Adrenal gland (tissue), 12 donors: ENCODE results near the gene IFTAP. TPM values are rescaled to one million over a fixed set of nuclear protein-coding genes. Genes with fewer than 3 reads are reported as not detected.

ENCODE experiments used
- DNase-seq, 7 donors: peaks; one replicate each; pipeline ENCODE4 v3.0.0-alpha.2; 2019 to 2020
- H3K27ac ChIP-seq, 5 donors: fragments of 200-600 bp; sonication (generic) in 4 of 5; 1 replicate in 3 of 5; 2 replicates in 2 of 5; pipeline versions ENCODE4 v1.5.1 to v1.8.0; 2016 to 2020; ENCODE audit warnings: mild to moderate bottlenecking in 1 of 5
- H3K27me3 ChIP-seq: fragments of 200-600 bp; 2 replicates; pipeline ENCODE4 v1.8.0; 2021
- H3K36me3 ChIP-seq, 2 donors: fragments of 200-600 bp; replicated peaks in 1 of 2; 1 replicate in 1 of 2; 2 replicates in 1 of 2; pipeline versions ENCODE4 v1.5.1 to v1.8.0; 2018 to 2022
- H3K4me1 ChIP-seq, 2 donors: fragments of 200-600 bp; replicated peaks in 1 of 2; 1 replicate in 1 of 2; 2 replicates in 1 of 2; pipeline versions ENCODE4 v1.5.1 to v1.8.0; 2018 to 2021
- H3K4me3 ChIP-seq, 4 donors: fragments of 200-600 bp; sonication (generic) in 3 of 4; one replicate each; pipeline ENCODE4 v1.5.1; 2016 to 2018
- H3K9me3 ChIP-seq, 3 donors: fragments of 200-600 bp; sonication (generic) in 1 of 3; replicated peaks in 1 of 3; 1 replicate in 2 of 3; 2 replicates in 1 of 3; pipeline versions ENCODE4 v1.5.1 to v1.8.0; 2016 to 2021
- CTCF ChIP-seq, 6 experiments: fragments of 450-650 bp in 4 of 6; fragments of 200-600 bp in 2 of 6; sonication (generic) in 1 of 6; IDR thresholded peaks; 1 replicate in 5 of 6; 2 replicates in 1 of 6; pipeline versions ENCODE4 v1.5.1 to v1.8.0; 2016 to 2021; ENCODE audit warnings: antibody characterized with exemption in 6 of 6, mild to moderate bottlenecking in 2 of 6, moderate library complexity in 1 of 6
- POLR2A ChIP-seq, 2 donors: fragments of 450-650 bp; IDR thresholded peaks; one replicate each; pipeline ENCODE4 v1.6.1; 2017; ENCODE audit warnings: antibody characterized with exemption in 2 of 2, mild to moderate bottlenecking in 2 of 2, moderate library complexity in 1 of 2
- WGBS, 4 donors: extraction: QIAGEN DNeasy Blood & Tissue Kit in 2 of 4; methylation state at CpG; one replicate each; pipeline versions ENCODE4 v1.1.5 to v1.1.7; 2013 to 2017; 5-methylcytosine and 5-hydroxymethylcytosine counted together
- intact Hi-C, 2 donors: fragments of 100-400 bp; cut with DNase I; formaldehyde crosslinking; loops; one replicate each; pipeline versions ENCODE4 v1.14.1 to v1.15.0; 2022 to 2023
- polyA plus RNA-seq, 3 donors: library from polyadenylated mRNA; stranded (reverse); fragments of 200-250 nt in 2 of 3; fragments of 350-450 nt in 1 of 3; fragmentation: Illumina TruSeq in 1 of 3; extraction: RNeasy Lipid Tissue Mini Kit (QIAGEN cat#74804) in 1 of 3; gene quantifications; one replicate each; pipeline ENCODE4 v1.2.3, GENCODE V29; 2013 to 2014
- total RNA-seq, 9 donors: library from RNA; depleted of rRNA in 4 of 9; stranded (reverse); fragments of >200 nt in 4 of 9; fragments of 120-200 nt in 1 of 9; fragmentation: NEBNext Ultra II Directional in 1 of 9; extraction: Animal tissue kit (Norgen Biotek cat#: 25700) in 1 of 9; gene quantifications; one replicate each; pipeline versions ENCODE4 v1.1.0 to v1.2.4, GENCODE V29; 2013 to 2023
- donor health status: healthy with polysubstance abuse.
- donor health status: Bipolar disorder and iron deficiency.
- donor health status: DM: yes; HTN: yes; CAD: no.
- donor health status: DM: no; HTN: no; CAD: no.
- donor health status: DM: no; HTN: no; CAD: no.
- donor health status: DM: yes; HTN: yes; CAD: no.

IFTAP gene
- total and polyA plus RNA-seq, 12 donors, result 16.2 to 44.7 (median 23.5) TPM

GRCh38 chr11:36696550-36696949 is 102.2 kb downstream of the IFTAP start:
- WGBS, 4 donors, result 75 to 88% (median 81%) methylated on average over 6 of the region's 6 CpGs
- H3K4me1 ChIP-seq, result no peaks in the 10 kb centered on the region
- no peaks in the 10 kb centered on the region for H3K36me3 ChIP-seq
- intact Hi-C loops, result no loop called here
- H3K27ac ChIP-seq, result no peak overlapping the region
- H3K27me3 ChIP-seq, result no peaks in the 10 kb centered on the region
- no peak for DNase-seq
- TF ChIP-seq POLR2A (IDR thresholded peaks at IDR 0.05) (no peak), CTCF (IDR thresholded peaks at IDR 0.05) (no peak)
- H3K4me3 ChIP-seq, result no peak overlapping the region
- no peaks in the 10 kb centered on the region for H3K9me3 ChIP-seq

- 78 to 86% (median 82%) methylated on average over 6 of the region's 6 CpGs for WGBS, 4 donors
- H3K4me1 ChIP-seq, result no peaks in the 10 kb centered on the region
- H3K9me3 ChIP-seq, result no peaks in the 10 kb centered on the region
Measured at GRCh38 chr11:36699271-36699670, 105.0 kb downstream of the IFTAP start.

GRCh38 chr11:36700246-36700645 is 105.9 kb downstream of the IFTAP start:
- H3K27ac ChIP-seq, result no peak overlapping the region
- 69 to 85% (median 83%) methylated on average over 1 of the region's 1 CpG; no CpG with 5 or more reads in 1 of the 4 donors for WGBS, 4 donors
- no peak overlapping the region for H3K4me3 ChIP-seq
- H3K27me3 ChIP-seq, result no peaks in the 10 kb centered on the region
- H3K36me3 ChIP-seq, result no peaks in the 10 kb centered on the region
- TF ChIP-seq POLR2A (IDR thresholded peaks at IDR 0.05) (no peak), CTCF (IDR thresholded peaks at IDR 0.05) (no peak)
- no peaks in the 10 kb centered on the region for H3K4me1 ChIP-seq
- intact Hi-C loops, result loop anchor here in 1 of 2 donors (5.0 kb wide), 1 partner anchor 47 kb away; no protein-coding TSS in a partner anchor
- no peaks in the 10 kb centered on the region for H3K9me3 ChIP-seq
- DNase-seq, result no peak

More at GRCh38 chr11:36699271-36699670, 105.0 kb downstream of the IFTAP start:
- intact Hi-C loops, result no loop called here
- no peak overlapping the region for H3K27ac ChIP-seq
- H3K4me3 ChIP-seq, result no peak overlapping the region
- TF ChIP-seq POLR2A (IDR thresholded peaks at IDR 0.05) (no peak), CTCF (IDR thresholded peaks at IDR 0.05) (no peak)
- H3K27me3 ChIP-seq, result no peaks in the 10 kb centered on the region
- no peaks in the 10 kb centered on the region for H3K36me3 ChIP-seq
- DNase-seq, result no peak

GRCh38 chr11:36702330-36703054 is 108.2 kb downstream of the IFTAP start:
- Histone ChIP-seq H3K36me3 (no peaks in the 10 kb centered on the region), H3K27ac (no peak overlapping the region), H3K4me3 (no peak overlapping the region), H3K27me3 (no peaks in the 10 kb centered on the region), H3K9me3 (no peaks in the 10 kb centered on the region), H3K4me1 (no peaks in the 10 kb centered on the region)
- WGBS, 4 donors, result 34 to 40% (median 39%) methylated on average over 5 of the region's 5 CpGs
- peak; percentile 57 to 94 (median 88) for TF ChIP-seq CTCF (IDR thresholded peaks at IDR 0.05)
- no peak for TF ChIP-seq POLR2A (IDR thresholded peaks at IDR 0.05)
- intact Hi-C loops, result loop anchor here (2.0 to 5.0 kb wide), 2 partner anchors 44 to 45 kb away; no protein-coding TSS in a partner anchor
- DNase-seq, result peak; percentile 19 to 64 (median 40)
